Endodermal cell (in vitro differentiated cells): ENCODE measurements around the gene PSMG4. TPM values are rescaled to one million over a fixed set of nuclear protein-coding genes. Genes with fewer than 3 reads are reported as not detected.
A peak's percentile ranks its signal among the peaks of the same experiment; 100 is the strongest.

Source experiments
- DNase-seq: peaks from one replicate; pipeline ENCODE4 v3.0.0-alpha.2; 2017
- H3K27ac ChIP-seq: 2 replicates; pipeline ENCODE4 v1.5.1; 2013; ENCODE audit warnings: mild to moderate bottlenecking, low read depth, low read length, moderate library complexity
- H3K27me3 ChIP-seq: 2 replicates; pipeline ENCODE4 v1.6.1; 2013; ENCODE audit warnings: mild to moderate bottlenecking, low read length, moderate library complexity; ENCODE audit not compliant: insufficient read depth, control insufficient read depth, poor library complexity, severe bottlenecking
- H3K36me3 ChIP-seq: 2 replicates; pipeline ENCODE4 v1.7.0; 2013; ENCODE audit warnings: mild to moderate bottlenecking, low read length, moderate library complexity; ENCODE audit not compliant: control insufficient read depth, insufficient read depth
- H3K4me1 ChIP-seq: one replicate; pipeline ENCODE4 v1.7.0; 2013; ENCODE audit warnings: low read length; ENCODE audit not compliant: control insufficient read depth, insufficient read depth
- H3K4me3 ChIP-seq: 2 replicates; pipeline ENCODE4 v1.5.1; 2013; ENCODE audit warnings: mild to moderate bottlenecking, low read length, moderate library complexity
- H3K9ac ChIP-seq: 2 replicates; pipeline ENCODE4 v1.6.1; 2013; ENCODE audit warnings: mild to moderate bottlenecking, low read length, moderate library complexity; ENCODE audit not compliant: poor library complexity, severe bottlenecking; ENCODE audit errors: extremely low read depth
- H3K9me3 ChIP-seq: 2 replicates; pipeline ENCODE4 v1.6.1; 2013; ENCODE audit warnings: mild to moderate bottlenecking, low read length, moderate library complexity; ENCODE audit not compliant: control insufficient read depth
- H3K27ac Mint-ChIP-seq: 2 replicates; pipeline ENCODE4 v1.8.0; 2020; ENCODE audit warnings: mixed read lengths
- H3K27me3 Mint-ChIP-seq: 2 replicates; pipeline ENCODE4 v1.8.0; 2021; ENCODE audit warnings: mild to moderate bottlenecking, mixed read lengths; ENCODE audit not compliant: insufficient read depth
- H3K36me3 Mint-ChIP-seq: 2 replicates; pipeline ENCODE4 v1.8.0; 2020; ENCODE audit warnings: low read depth, mixed read lengths
- H3K4me1 Mint-ChIP-seq: 2 replicates; pipeline ENCODE4 v1.8.0; 2020; ENCODE audit warnings: mixed read lengths
- H3K4me3 Mint-ChIP-seq: 2 replicates; pipeline ENCODE4 v1.8.0; 2020; ENCODE audit warnings: mild to moderate bottlenecking, moderate library complexity, mixed read lengths
- H3K9me3 Mint-ChIP-seq: 2 replicates; pipeline ENCODE4 v1.8.0; 2020; ENCODE audit warnings: mild to moderate bottlenecking, mixed read lengths
- WGBS, 2 experiments: methylation state at CpG; one replicate each; pipeline versions ENCODE4 v1.1.5 to v1.1.7; 2013; ENCODE audit warnings: missing lambda C conversion rate in 2 of 2, mixed read lengths in 1 of 2; ENCODE audit not compliant: insufficient coverage in 1 of 2, insufficient read length in 1 of 2; 5-methylcytosine and 5-hydroxymethylcytosine counted together
- total RNA-seq, 2 donors: library from RNA; stranded (reverse); fragmentation: NEBNext Ultra II Directional in 1 of 2; extraction: Animal tissue kit (Norgen Biotek cat#: 25700) in 1 of 2; gene quantifications; 2 replicates in 1 of 2; 3 replicates in 1 of 2; pipeline ENCODE4 v1.2.1, GENCODE V29; 2021
- TF ChIP-seq, protein P1 (sequence below): fragments of 200-600 bp; sonication (generic); conservative IDR thresholded peaks from 2 replicates; pipeline ENCODE4 v1.5.0; 2021; ENCODE audit warnings: antibody characterized with exemption, mild to moderate bottlenecking

The PSMG4 gene
- total RNA-seq, 2 donors from 2014 or later = 16.0 to 21.5 TPM

GRCh38 chr6:3229566-3230178 lies 29.1 kb upstream of the PSMG4 start:
- H3K27ac ChIP-seq = peak overlapping the region; percentile 99
- peaks cover 68% of the 10 kb centered on the region for H3K27me3 Mint-ChIP-seq
- peaks cover 25% of the 10 kb centered on the region for H3K4me1 Mint-ChIP-seq
- peaks cover 8% of the 10 kb centered on the region for H3K36me3 Mint-ChIP-seq
- peak overlapping the region; percentile 85 for H3K4me3 Mint-ChIP-seq
- no peaks in the 10 kb centered on the region for H3K9me3 Mint-ChIP-seq
- H3K27me3 ChIP-seq = peaks cover 51% of the 10 kb centered on the region
- TF ChIP-seq, protein P1, sequence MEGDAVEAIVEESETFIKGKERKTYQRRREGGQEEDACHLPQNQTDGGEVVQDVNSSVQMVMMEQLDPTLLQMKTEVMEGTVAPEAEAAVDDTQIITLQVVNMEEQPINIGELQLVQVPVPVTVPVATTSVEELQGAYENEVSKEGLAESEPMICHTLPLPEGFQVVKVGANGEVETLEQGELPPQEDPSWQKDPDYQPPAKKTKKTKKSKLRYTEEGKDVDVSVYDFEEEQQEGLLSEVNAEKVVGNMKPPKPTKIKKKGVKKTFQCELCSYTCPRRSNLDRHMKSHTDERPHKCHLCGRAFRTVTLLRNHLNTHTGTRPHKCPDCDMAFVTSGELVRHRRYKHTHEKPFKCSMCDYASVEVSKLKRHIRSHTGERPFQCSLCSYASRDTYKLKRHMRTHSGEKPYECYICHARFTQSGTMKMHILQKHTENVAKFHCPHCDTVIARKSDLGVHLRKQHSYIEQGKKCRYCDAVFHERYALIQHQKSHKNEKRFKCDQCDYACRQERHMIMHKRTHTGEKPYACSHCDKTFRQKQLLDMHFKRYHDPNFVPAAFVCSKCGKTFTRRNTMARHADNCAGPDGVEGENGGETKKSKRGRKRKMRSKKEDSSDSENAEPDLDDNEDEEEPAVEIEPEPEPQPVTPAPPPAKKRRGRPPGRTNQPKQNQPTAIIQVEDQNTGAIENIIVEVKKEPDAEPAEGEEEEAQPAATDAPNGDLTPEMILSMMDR = peak; percentile 54
- H3K4me1 ChIP-seq = peaks cover 3% of the 10 kb centered on the region
- 0 to 1% methylated on average over 9 to 28 of the region's 28 CpGs for WGBS, 2 experiments
- no peaks in the 10 kb centered on the region for H3K9me3 ChIP-seq
- no peak overlapping the region for H3K27ac Mint-ChIP-seq
- DNase-seq = peak; percentile 92
- peak overlapping the region; percentile 73 for H3K4me3 ChIP-seq
- peaks cover 7% of the 10 kb centered on the region for H3K36me3 ChIP-seq
- H3K9ac ChIP-seq = no peak overlapping the region

DNA sequence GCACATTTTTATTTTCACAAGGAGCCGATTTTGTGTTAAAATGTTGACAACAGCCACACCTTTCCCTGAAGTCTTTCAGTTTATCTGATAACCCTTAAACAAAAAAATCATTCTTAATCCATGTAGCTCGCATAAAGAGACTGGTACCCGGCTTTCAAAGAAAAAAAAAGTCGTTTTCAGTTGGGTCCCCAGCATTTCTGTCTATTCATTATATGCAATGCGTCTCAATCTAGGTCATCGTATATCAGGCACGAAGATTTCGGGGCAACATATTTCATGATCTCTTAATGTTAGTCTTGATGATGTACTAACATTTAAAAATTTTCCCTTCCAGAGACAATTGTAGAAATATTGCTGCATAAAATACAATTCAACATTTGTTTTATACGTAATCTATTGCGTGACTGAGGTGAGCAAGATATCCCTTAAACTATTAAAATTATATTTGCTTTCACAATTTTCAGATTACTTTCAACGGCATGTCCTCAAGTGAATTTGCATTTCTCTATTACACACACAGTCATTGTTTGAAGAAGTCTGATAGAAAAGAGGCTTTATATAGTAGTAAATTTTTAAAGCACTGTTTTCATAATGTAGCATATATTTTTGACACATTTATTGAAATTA lies 28.4 kb upstream of the PSMG4 start:
- peak overlapping the region; percentile 65 for H3K4me3 Mint-ChIP-seq
- Histone ChIP-seq H3K4me3 (peak overlapping the region; percentile 73), H3K27ac (peak overlapping the region; percentile 99), H3K9ac (no peak overlapping the region), H3K4me1 (peaks cover 3% of the 10 kb centered on the region), H3K36me3 (peaks cover 7% of the 10 kb centered on the region), H3K27me3 (peaks cover 51% of the 10 kb centered on the region), H3K9me3 (no peaks in the 10 kb centered on the region)
- no peak overlapping the region for H3K27ac Mint-ChIP-seq
- H3K27me3 Mint-ChIP-seq = peaks cover 68% of the 10 kb centered on the region
- DNase-seq = no peak
- TF ChIP-seq, protein P1 = no peak
- no peaks in the 10 kb centered on the region for H3K9me3 Mint-ChIP-seq
- WGBS, 2 experiments = 34 to 38% methylated on average over 5 to 11 of the region's 11 CpGs
- peaks cover 25% of the 10 kb centered on the region for H3K4me1 Mint-ChIP-seq
- H3K36me3 Mint-ChIP-seq = peaks cover 7% of the 10 kb centered on the region

GRCh38 chr6:3230900-3231246 lies 27.9 kb upstream of the PSMG4 start:
- TF ChIP-seq, protein P1 = no peak
- H3K9me3 ChIP-seq = no peaks in the 10 kb centered on the region
- DNase-seq = peak; percentile 83
- Mint-ChIP-seq H3K4me3 (peak overlapping the region; percentile 65), H3K9me3 (no peaks in the 10 kb centered on the region), H3K27ac (no peak overlapping the region), H3K27me3 (peaks cover 71% of the 10 kb centered on the region), H3K4me1 (peaks cover 21% of the 10 kb centered on the region), H3K36me3 (peaks cover 3% of the 10 kb centered on the region)
- WGBS, 2 experiments = 3% methylated on average over 11 of the region's 11 CpGs; no CpG with 5 or more reads in 1 of the 2 experiments
- H3K4me3 ChIP-seq = peak overlapping the region; percentile 84
- peaks cover 4% of the 10 kb centered on the region for H3K36me3 ChIP-seq
- peaks cover 3% of the 10 kb centered on the region for H3K4me1 ChIP-seq
- peak overlapping the region; percentile 99 for H3K27ac ChIP-seq
- peaks cover 51% of the 10 kb centered on the region for H3K27me3 ChIP-seq
- H3K9ac ChIP-seq = peak overlapping the region; percentile 21
